CD4-positive, alpha-beta T cell treated with Interleukin-1 beta for 1 hour (primary cell): ENCODE data around the gene CTCFL.
A peak's percentile ranks its signal among the peaks of the same experiment; 100 is the strongest.
"Not testable (repeated sequence)": the region's sequence is repeated elsewhere in the genome, so short reads cannot be mapped to it uniquely, and the experiment has no call there.

Experiments
- DNase-seq, 2 donors: peaks; one replicate each; pipeline ENCODE4 v3.0.0-alpha.2; 2020 to 2022

Gene CTCFL

DNA sequence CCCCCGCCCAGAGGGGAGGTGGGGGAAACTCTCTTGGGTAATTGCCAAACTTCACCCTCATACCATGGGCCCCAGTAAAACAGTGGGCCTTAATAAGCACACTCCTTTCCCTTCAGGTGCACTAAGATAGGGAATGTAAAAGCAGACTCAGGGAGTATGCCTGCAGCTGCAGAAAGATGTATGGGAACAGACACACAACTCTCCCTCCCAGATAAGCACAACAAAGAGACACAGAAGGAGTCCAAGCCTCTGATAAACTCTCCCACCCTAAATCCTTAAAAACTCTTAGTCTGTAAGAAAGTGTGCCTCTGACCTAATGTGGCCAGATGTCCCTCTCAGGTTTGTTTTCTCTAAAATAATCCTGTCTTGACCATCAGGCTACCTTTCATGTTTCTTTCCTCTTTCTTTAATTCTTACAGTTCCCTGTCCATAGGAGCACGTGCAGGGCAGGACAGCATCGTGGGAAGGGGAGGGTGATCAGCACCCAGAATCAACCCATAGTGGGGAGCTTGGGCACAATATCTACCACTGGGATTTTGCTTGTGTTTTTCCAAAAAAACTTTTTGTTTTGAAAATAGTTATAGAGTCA is 11.3 kb upstream of the CTCFL start:
- DNase-seq: no peak

DNA sequence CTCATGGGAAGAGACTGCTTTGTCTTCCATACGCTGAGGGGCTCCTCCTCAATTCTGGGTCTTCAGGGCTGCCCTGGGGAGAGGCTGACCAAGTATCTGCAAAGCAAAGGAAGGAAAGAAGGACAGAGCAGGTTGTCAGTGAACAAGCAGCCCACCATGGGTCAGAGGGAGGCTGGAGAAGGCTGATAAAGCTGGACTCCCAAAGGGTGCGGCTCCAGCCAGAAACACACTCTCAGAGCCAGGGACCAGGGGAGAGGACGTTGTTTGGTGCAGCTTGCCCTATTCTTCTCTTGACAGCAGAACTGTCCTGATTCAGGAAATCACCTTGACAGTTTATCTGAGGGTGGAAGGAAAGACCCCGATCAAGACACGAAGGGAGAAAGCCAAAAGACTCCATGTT is 10.4 kb upstream of the CTCFL start:
- no peak for DNase-seq

DNA sequence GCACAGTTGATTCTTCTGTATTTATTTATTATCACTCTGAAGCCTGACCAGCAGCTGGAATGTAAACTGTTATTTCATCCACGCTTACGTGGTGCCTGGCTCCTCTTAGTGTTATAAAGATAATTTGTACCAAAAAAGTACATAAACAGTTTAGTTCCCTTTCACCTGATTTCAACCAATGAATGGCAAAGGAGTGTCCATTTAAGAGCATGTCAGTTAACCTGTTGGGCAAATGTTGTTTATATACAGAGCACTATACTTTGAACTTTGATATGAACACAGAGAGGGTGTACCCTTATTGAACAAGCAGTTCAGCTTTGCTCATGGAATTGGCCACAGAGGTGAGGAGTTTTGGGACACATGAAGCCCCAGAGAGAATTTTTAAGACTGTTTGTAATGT is 7.2 kb upstream of the CTCFL start:
- DNase-seq: no peak

DNA sequence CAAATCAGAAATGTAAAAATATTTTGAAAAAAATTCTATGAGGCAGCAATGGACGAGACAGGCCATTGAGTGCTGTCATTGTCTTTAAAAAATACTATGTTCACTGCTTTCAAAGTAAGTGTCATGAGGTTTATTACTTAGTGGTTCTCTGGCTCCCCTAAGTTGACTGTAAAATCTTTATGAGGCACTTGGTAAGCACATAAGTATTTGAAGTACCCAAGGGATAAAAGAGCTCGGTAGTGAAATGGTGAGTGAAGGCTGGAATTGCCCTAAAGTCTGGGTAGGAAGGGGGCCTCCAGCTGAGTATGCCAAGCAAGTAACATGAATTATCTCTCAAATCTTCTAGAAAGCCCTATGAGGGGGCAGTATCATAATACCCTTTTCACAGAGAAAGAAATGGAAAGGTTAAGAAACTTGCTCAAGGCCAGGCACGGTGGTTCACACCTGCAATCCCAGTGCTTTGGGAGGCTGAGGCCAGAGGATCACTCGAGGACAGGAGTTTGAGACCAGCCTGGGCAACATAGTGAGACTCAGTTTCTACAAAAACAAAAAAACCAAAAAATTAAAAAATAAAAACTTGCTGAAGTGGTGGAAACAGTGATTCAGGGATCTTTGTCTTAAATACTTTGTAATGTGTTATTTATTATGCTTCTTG is 5.5 kb upstream of the CTCFL start:
- DNase-seq: no peak

DNA sequence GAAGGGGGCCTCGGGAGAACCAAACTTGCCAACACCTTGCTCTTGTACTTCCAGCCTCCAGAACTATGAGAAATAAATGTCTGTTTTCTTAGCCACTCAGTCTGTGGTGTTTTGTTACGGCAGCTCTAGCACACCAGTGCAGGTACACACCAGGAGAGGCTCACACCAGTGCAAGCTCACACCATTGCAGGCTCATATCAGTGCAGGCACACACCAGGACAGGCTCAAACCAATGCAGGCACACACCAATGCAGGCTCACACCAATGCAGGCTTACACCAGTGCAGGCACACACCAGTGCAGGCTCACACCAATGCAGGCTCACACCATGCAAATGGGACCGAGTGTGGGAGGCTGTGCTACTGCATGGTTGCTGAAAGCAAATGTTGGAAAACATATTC is 4.9 kb upstream of the CTCFL start:
- no peak for DNase-seq

DNA sequence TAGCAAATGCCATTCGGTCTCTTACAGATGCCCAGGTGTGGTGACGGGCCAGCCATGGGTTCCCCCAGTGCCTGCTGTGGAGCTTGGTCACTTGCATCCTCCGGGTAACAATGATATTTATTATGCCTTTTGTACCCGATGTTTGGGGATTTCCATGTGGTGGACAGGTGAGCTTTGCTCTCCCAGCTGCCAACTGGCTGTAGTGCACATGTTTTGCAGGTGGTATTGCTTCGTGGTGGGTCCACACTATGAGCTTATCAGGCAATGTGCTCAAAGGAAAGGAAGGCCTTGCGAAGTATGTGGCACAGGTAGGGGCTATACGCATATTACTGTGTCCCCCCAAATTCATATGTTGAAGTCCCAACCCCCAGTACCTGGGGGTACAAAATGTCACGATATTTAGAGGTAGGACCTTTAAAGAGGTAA is 4.2 kb upstream of the CTCFL start:
- DNase-seq: no peak

DNA sequence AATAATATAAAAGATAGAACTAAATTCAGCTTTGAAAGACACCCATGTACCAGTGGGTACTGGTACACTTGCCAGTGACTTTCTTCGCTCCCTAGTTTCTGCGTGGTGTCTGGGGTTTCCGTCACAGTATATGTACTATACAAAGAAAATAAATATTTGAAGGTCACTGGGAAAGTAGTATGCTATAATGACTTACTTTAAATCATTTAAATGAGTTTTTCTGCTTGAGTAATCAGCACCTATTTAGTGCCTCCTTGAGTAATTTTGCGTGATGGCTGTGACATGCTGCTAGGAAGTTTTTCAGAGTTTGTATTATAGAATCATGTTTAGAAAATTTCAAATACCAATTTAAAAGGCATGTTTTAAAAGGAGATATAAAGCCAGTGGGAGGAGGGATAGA is 3.2 kb upstream of the CTCFL start:
- no peak for DNase-seq

DNA sequence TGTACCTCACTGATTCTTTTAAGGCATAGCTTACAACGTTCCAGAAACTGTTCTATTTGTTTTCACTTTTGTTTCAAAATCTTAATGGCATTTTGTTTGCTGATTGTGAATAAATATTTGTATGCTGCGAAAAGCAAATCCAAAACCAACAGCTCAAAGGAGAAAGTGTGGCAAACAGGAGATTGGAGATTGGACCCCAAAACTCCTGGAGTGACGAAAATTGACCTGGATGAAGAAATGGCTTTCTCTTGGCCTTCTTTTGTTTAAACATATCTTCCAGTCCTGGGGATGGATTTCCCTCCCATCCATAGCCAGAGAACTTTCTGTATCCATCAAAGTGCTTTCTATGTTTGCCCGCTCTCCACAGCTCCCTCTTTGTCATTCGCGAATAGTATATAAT is 2.8 kb upstream of the CTCFL start:
- no peak for DNase-seq

DNA sequence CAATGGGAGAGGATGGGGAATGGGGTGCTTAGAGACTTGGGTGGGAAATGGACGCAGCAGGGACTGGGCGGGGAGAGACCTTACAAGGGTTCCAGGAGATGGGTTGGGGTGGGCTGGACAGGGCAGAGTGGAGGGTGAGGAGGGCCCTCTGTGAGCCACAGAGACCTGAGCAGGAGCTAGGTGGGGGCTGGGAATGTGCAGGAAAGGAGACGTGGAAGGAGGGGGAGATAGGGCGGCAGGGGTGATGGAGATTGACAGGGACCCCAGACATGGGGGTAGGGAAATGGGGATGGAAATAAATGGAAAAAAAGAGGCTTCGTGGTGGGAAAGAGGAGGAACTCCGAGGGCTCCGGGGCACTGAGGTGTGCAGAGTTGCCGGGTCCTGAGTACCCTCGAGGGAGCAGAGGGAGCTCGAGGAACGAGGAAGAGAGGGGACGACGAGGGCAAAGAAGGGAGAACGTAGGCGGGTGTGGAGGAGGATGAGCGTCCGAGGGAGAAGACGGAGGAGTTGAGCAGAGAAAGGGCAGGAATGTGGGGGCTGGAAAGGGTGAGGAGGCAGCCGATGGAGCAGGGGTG is 2.0 kb upstream of the CTCFL start:
- no peak for DNase-seq

DNA sequence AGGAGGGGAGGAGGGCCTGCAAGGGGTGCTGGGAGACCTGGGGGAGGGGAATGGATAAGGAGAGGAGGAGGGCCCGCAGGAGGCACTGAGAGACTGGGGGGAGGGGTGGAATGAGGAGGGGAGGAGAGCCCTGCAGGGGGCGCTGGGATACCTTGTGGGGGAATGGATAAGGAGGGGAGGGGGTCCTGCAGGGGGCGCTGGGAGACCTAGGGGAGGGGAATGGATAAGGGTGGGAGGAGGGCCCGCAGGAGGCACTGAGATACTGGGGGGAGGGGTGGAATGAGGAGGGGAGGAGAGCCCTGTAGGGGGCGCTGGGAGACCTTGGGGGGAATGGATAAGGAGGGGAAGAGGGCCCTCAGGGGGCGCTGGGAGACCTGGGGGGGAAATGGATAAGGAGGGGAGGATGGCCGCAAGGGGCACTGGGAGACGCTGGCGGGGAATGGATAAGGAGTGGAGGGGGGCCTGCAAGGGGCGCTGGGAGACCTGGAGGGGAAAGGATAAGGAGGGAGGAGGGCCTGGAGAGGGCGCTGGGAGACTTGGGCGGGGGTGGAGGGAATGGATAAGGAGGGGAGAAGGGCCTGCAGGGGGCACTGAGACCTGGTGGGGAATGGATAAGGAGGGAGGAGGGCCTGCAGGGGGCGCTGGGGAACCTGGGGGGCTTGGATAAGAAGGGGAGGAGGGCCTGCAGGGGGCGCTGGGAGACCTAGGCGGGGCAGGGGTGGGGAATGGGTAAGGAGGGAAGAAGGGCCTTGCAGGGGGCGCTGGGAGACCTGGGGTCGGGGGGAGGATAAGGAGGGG is 1.3 kb upstream of the CTCFL start:
- DNase-seq: no peak

DNA sequence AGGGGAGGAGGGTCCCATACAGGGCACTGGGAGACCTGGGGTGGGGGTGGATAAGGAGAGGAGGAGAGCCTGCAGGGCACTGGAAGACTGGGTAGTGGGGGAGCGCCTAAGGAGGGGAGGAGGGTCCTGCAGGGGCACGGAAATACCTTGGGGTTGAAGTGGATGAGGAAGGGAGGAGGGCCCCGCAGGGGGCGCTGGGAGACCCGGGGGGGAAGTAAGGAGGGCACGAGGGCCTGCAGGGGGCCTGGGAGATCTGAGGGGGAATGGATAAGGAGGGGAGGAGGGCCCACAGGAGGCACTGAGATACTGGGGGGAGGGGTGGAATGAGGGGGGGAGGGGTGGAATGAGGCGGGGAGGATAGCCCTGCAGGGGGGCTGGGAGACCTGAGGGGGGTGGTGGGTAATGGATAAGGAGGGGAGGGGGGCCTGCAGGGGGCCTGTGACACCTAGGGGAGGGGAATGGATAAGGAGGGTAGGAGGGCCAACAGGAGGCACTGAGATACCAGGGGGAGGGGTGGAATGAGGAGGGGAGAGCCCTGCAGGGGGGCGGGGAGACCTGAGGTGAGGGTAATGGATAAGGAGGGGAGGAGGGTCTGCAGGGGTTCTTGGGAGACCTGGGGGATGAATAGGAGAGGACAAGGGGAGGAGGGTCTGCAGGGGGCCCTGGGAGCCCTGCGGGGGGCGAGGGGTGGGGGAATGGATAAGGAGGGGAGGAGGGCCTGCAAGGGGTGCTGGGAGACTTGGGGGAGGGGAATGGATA is 567 bp upstream of the CTCFL start:
- no peak for DNase-seq

DNA sequence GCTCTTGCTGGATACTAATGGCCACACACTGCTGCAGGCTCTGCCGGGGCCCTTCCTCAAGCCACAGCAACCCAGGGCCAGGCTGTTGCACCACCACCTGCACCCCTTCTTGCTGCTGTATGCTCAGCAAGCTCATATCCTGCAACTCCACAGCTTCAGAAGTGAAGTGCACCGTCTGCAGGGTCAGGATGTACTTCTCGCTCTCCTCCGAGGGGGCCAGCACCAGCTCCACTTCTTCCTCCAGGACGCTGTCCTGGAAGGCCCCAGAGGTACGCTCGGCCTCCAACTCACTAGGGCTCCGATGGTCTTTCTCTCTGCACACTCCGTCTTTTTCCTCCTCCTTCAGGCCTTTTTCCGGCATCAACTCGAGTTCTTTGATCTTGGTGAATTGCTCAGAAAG is 1.2 kb downstream of the CTCFL start:
- DNase-seq: no peak

DNA sequence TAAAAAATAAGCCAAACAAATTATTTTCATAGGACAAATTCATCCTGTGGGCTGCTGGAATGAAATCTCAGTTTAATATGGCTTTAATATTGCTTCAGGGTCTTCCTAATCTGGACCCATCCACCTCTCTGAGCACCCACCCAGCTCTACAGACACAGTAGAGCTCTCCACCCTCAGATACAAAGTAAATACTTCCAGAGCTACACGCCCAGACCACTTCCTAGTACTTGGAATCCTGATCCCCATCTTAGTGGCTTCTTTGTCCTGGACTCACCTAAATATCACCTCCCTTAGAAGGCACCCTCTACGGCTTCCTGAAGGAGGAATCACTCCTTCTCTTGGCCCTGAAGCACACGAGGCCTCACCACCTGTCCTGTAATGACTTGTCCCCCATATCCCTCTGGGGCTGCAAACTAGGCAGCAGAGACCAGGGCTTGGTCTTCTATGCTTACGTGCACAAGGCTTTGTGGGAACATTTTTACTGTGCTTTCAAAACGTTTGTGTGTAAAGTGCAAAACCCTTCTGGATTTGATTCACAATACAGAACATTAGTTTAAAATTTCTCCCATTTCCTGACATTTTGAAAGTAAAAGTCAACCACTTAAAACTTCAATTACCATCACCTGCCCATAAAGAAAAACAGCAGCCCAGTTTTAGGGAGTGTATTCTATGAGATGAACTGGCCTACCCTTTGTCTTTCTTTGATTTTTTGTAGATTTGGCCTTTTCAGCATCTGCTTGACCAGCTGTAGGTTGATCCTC is 2.4 kb downstream of the CTCFL start:
- DNase-seq: no peak

DNA sequence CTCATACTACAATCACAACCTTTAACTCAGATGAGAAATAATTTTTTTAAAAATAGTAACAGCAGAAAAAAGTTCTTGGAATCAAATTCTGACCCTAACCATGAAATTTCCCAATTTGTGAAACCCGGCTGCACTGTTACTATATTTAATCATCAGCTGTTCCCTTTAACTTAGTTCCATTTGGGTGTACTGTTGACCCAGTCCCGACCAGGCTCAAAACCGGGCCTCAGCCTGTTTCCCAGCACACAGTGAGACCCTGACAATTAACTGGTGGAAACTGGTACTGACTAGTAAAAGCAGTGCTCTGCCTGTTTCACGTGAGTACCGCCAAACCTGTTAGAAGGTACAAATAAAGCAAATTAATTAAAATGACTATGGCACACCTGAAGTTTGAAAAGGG is 7.0 kb downstream of the CTCFL start:
- no peak for DNase-seq

DNA sequence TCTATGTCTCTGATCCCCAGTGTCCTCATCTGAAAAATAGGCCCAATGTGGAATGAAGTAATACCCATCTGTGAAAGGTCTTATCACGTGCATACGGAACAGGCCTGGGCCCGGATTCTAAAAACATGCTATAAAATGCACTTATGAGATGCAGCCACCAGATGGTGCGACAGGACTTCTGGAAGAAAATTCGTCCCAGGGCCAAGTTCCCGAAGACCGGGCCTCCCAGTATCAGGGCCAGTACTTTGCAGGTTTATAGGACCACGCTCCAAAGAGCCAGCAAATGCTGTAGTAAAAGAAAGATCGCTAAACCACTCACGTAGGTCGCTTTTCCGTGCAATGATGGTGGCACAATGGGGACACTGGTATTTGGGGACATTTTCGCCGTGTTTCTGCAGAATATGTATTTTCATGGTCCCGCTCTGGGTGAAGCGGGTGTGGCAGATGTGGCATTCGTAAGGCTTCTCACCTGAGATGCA is 10.6 kb downstream of the CTCFL start:
- DNase-seq: peak; percentile 28 to 31

DNA sequence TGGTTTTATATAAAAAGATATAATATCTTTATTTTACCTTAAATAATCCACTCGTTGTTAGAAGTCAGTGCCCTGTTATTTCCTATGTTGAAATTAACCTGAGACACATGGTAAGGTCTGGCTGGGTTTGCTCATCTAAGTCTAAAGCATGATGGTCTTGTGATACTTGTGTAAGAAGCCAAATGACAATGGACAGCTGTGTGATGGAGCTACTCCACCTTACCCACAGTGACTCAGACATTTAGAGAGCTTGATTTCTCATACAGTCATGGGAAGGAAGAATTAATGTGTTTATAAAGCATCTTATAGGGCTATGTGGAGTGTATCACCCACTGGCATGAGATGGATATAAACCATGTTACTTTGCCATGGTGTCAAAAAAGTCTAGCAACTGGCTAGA is 11.7 kb downstream of the CTCFL start:
- no peak for DNase-seq

DNA sequence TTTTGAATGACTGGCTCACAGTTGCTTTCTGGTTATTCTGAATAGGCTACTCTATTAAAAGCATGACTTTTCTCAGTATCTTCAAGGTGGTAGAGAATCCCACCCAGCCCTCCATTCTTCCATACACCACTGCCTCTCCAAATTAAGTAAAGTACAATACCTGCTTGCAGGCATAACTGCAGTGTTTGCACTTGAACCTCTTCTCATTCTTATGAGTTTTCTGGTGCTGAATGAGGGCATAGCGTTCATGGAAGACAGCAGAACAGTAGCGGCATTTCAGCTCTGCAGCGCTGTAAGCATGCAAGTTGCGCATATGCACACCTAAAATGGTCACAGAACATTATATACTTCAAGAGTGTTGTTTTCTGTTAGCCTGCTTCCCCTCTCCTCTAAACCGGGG is 12.5 kb downstream of the CTCFL start:
- DNase-seq: no peak

DNA sequence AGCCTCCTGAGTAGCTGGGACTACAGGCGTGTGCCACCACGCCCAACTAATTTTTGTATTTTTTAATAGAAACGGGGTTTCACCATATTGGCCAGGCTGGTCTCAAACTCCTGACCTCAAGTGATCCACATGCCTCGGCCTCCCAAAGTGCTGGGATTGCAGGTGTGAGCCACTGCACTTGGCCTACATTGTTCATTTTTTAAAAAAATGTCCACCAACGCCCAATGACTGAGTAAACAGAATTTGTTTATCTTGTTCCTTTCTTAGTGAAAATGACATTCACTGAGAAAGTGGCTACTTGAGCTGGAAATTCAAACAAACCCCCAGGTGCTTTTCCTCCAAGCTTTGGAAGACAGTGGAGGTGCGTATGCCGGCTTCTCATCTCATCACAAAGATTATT is 13.2 kb downstream of the CTCFL start:
- DNase-seq: not testable (repeated sequence)

DNA sequence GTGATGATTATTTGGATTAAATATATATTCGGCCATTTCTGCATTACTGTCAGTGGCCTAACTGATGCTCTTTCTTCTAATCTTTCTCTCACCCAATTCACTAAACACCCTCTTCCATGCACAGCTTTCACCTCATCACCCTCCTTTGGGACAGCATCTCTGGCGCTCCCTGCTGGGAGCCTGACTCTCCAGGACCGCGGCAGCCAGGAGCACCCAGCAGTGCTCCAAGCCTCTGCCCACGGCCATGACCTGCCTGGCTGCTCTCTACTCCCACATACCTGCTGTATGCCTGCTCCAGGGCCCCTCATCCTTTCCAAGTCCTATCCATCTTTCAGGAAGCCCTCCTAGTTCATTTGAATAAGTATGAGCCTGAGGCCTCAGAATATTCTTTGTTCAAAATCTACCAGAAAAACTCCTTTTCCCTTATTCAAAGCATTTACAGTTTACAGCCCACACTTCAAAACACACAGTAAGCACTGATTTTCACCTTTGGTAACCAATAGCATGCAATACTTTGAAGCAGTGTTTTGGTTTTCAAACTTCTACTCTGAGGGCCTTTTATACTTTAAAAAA is 15.2 kb downstream of the CTCFL start:
- DNase-seq: no peak

DNA sequence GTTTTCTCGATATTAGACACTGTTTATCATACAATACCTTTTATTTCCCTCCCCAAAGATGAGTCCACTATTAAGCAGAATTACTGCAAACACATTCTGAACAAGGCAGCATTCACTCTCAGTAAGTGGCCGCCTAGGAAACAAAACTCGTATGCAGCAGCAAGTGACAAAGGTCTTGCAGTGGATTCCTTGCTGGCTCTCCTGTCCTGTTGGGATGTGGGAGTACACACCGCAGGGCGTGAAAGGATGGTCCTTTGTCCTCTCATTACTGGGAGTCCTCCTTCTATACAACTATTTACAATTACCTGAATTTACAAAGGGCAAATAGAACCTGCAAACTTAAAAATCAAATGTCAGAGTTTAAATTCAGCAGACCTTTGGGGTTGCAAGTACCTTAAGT is 16.1 kb downstream of the CTCFL start:
- no peak for DNase-seq

DNA sequence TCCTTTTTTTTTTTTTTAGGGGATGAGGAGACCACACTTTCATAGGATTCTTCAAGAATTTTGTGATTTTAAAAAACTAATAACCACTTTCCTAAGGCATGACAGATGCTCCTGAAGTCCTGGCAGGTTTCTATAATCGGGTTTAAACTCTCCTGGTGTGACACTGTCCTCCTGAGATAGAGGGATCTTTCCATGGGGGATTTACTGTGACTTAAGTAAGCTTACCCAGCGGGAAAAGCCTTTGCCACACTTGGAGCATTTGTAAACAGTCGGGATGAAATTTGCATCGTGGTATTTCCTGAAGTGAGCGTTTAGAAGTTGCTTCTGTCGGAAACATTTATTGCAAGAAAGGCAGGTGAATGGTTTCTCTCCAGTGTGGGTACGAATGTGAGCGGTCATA is 16.6 kb downstream of the CTCFL start:
- no peak for DNase-seq

DNA sequence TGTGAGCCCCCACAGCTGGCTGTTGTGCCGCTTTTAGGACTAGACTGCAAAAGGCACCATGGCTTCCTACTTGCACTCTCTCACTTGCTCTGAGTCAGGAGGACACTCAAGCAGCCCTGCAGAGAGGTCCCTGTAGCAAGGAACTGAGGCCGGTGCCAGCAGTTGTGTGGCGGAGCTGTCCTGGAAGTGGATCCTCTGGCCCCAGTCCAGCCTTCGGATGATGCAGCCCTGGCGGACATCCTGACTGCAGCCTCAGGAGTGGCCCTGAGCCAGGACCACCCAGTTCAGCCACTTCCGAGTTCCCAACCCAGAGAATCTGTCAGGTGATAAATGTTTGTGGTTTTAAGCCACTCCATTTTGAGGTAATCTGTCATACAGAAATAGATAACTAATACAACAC is 17.5 kb downstream of the CTCFL start:
- no peak for DNase-seq
